ENCODE data around the gene WDR45B. TPM values are rescaled to one million over a fixed set of nuclear protein-coding genes. Genes with fewer than 3 reads are reported as not detected.
"Not testable (repeated sequence)": the region's sequence is repeated elsewhere in the genome, so short reads cannot be mapped to it uniquely, and the experiment has no call there.

Gene WDR45B
- total and polyA plus RNA-seq, 4 donors = 83.8 to 120 (median 102) TPM

- WGBS (ENCODE audit: insufficient coverage) = 91% methylated on average over 17 of the region's 18 CpGs
- Histone ChIP-seq H3K36me3 (ENCODE audit: control insufficient read depth, insufficient read depth, low read length) (peaks cover 45% of the 10 kb centered on the region), H3K27ac (ENCODE audit: low read depth, low read length) (no peak overlapping the region), H3K27me3 (ENCODE audit: control insufficient read depth, insufficient read depth, low read length) (no peaks in the 10 kb centered on the region), H3K9me3 (ENCODE audit: control insufficient read depth, insufficient read depth, low read length) (no peaks in the 10 kb centered on the region), H3K4me1 (ENCODE audit: control insufficient read depth, insufficient read depth, low read length) (no peaks in the 10 kb centered on the region), H3K4me3 (ENCODE audit: low read depth, low read length) (no peak overlapping the region)
- DNase-seq (ENCODE audit: low read depth in 4 of 6, low spot score in 6 of 6) = no peak
Measured at GRCh38 chr17:82577300-82577699, 70.9 kb downstream of the WDR45B start.

GRCh38 chr17:82575581-82576221 is 72.5 kb downstream of the WDR45B start:
- 97% methylated on average over 13 of the region's 52 CpGs for WGBS (ENCODE audit: insufficient coverage)
- DNase-seq (ENCODE audit: low read depth in 4 of 6, low spot score in 6 of 6); H3K4me3 ChIP-seq (ENCODE audit: low read depth, low read length); H3K27ac ChIP-seq (ENCODE audit: low read depth, low read length); H3K9me3 ChIP-seq (ENCODE audit: control insufficient read depth, insufficient read depth, low read length); H3K27me3 ChIP-seq (ENCODE audit: control insufficient read depth, insufficient read depth, low read length); H3K4me1 ChIP-seq (ENCODE audit: control insufficient read depth, insufficient read depth, low read length): not testable (repeated sequence)
- peaks cover 57% of the 10 kb centered on the region for H3K36me3 ChIP-seq (ENCODE audit: control insufficient read depth, insufficient read depth, low read length)

GRCh38 chr17:82574041-82574440 is 74.2 kb downstream of the WDR45B start:
- no peak overlapping the region for H3K27ac ChIP-seq (ENCODE audit: low read depth, low read length)
- no peak overlapping the region for H3K4me3 ChIP-seq (ENCODE audit: low read depth, low read length)
- 79% methylated on average over 5 of the region's 11 CpGs for WGBS (ENCODE audit: insufficient coverage)
- H3K4me1 ChIP-seq (ENCODE audit: control insufficient read depth, insufficient read depth, low read length) = no peaks in the 10 kb centered on the region
- no peaks in the 10 kb centered on the region for H3K9me3 ChIP-seq (ENCODE audit: control insufficient read depth, insufficient read depth, low read length)
- H3K36me3 ChIP-seq (ENCODE audit: control insufficient read depth, insufficient read depth, low read length) = peaks cover 70% of the 10 kb centered on the region
- no peaks in the 10 kb centered on the region for H3K27me3 ChIP-seq (ENCODE audit: control insufficient read depth, insufficient read depth, low read length)
- DNase-seq (ENCODE audit: low read depth in 4 of 6, low spot score in 6 of 6) = peak in 1 of 6 donors; percentile 67

- no peak overlapping the region for H3K27ac ChIP-seq (ENCODE audit: low read depth, low read length)
- DNase-seq (ENCODE audit: low read depth in 4 of 6, low spot score in 6 of 6) = no peak
- WGBS (ENCODE audit: insufficient coverage) = 94% methylated on average over 5 of the region's 6 CpGs
- peaks cover 79% of the 10 kb centered on the region for H3K36me3 ChIP-seq (ENCODE audit: control insufficient read depth, insufficient read depth, low read length)
- no peaks in the 10 kb centered on the region for H3K27me3 ChIP-seq (ENCODE audit: control insufficient read depth, insufficient read depth, low read length)
- H3K4me1 ChIP-seq (ENCODE audit: control insufficient read depth, insufficient read depth, low read length) = no peaks in the 10 kb centered on the region
- no peak overlapping the region for H3K4me3 ChIP-seq (ENCODE audit: low read depth, low read length)
- no peaks in the 10 kb centered on the region for H3K9me3 ChIP-seq (ENCODE audit: control insufficient read depth, insufficient read depth, low read length)
Measured at GRCh38 chr17:82571855-82572254, 76.4 kb downstream of the WDR45B start.

- no peak overlapping the region for H3K4me3 ChIP-seq (ENCODE audit: low read depth, low read length)
- H3K27ac ChIP-seq (ENCODE audit: low read depth, low read length) = no peak overlapping the region
- H3K36me3 ChIP-seq (ENCODE audit: control insufficient read depth, insufficient read depth, low read length) = peaks cover 78% of the 10 kb centered on the region
- H3K27me3 ChIP-seq (ENCODE audit: control insufficient read depth, insufficient read depth, low read length) = no peaks in the 10 kb centered on the region
- DNase-seq (ENCODE audit: low read depth in 4 of 6, low spot score in 6 of 6) = no peak
- H3K4me1 ChIP-seq (ENCODE audit: control insufficient read depth, insufficient read depth, low read length) = no peaks in the 10 kb centered on the region
- H3K9me3 ChIP-seq (ENCODE audit: control insufficient read depth, insufficient read depth, low read length) = no peaks in the 10 kb centered on the region
- WGBS (ENCODE audit: insufficient coverage) = 89% methylated on average over 8 of the region's 9 CpGs
Measured at GRCh38 chr17:82570277-82570676, 78.0 kb downstream of the WDR45B start.

GRCh38 chr17:82569621-82570020 is 78.6 kb downstream of the WDR45B start:
- no peak overlapping the region for H3K4me3 ChIP-seq (ENCODE audit: low read depth, low read length)
- no peaks in the 10 kb centered on the region for H3K27me3 ChIP-seq (ENCODE audit: control insufficient read depth, insufficient read depth, low read length)
- H3K36me3 ChIP-seq (ENCODE audit: control insufficient read depth, insufficient read depth, low read length) = peaks cover 80% of the 10 kb centered on the region
- no peak for DNase-seq (ENCODE audit: low read depth in 4 of 6, low spot score in 6 of 6)
- no peaks in the 10 kb centered on the region for H3K9me3 ChIP-seq (ENCODE audit: control insufficient read depth, insufficient read depth, low read length)
- 93% methylated on average over 5 of the region's 11 CpGs for WGBS (ENCODE audit: insufficient coverage)
- H3K27ac ChIP-seq (ENCODE audit: low read depth, low read length) = no peak overlapping the region
- H3K4me1 ChIP-seq (ENCODE audit: control insufficient read depth, insufficient read depth, low read length) = no peaks in the 10 kb centered on the region

- WGBS (ENCODE audit: insufficient coverage) = 95% methylated on average over 10 of the region's 10 CpGs
- no peaks in the 10 kb centered on the region for H3K9me3 ChIP-seq (ENCODE audit: control insufficient read depth, insufficient read depth, low read length)
- DNase-seq (ENCODE audit: low read depth in 4 of 6, low spot score in 6 of 6) = no peak
- no peak overlapping the region for H3K27ac ChIP-seq (ENCODE audit: low read depth, low read length)
- H3K4me3 ChIP-seq (ENCODE audit: low read depth, low read length) = no peak overlapping the region
- no peaks in the 10 kb centered on the region for H3K4me1 ChIP-seq (ENCODE audit: control insufficient read depth, insufficient read depth, low read length)
- H3K36me3 ChIP-seq (ENCODE audit: control insufficient read depth, insufficient read depth, low read length) = peaks cover 78% of the 10 kb centered on the region
- no peaks in the 10 kb centered on the region for H3K27me3 ChIP-seq (ENCODE audit: control insufficient read depth, insufficient read depth, low read length)
Measured at GRCh38 chr17:82568997-82569393, 79.2 kb downstream of the WDR45B start.

- H3K27ac ChIP-seq (ENCODE audit: low read depth, low read length) = no peak overlapping the region
- peaks cover 67% of the 10 kb centered on the region for H3K36me3 ChIP-seq (ENCODE audit: control insufficient read depth, insufficient read depth, low read length)
- H3K27me3 ChIP-seq (ENCODE audit: control insufficient read depth, insufficient read depth, low read length) = no peaks in the 10 kb centered on the region
- DNase-seq (ENCODE audit: low read depth in 4 of 6, low spot score in 6 of 6) = no peak
- H3K4me3 ChIP-seq (ENCODE audit: low read depth, low read length) = no peak overlapping the region
- WGBS (ENCODE audit: insufficient coverage) = 88% methylated on average over 13 of the region's 15 CpGs
- H3K9me3 ChIP-seq (ENCODE audit: control insufficient read depth, insufficient read depth, low read length) = no peaks in the 10 kb centered on the region
- H3K4me1 ChIP-seq (ENCODE audit: control insufficient read depth, insufficient read depth, low read length) = no peaks in the 10 kb centered on the region
Measured at GRCh38 chr17:82567286-82567685, 81.0 kb downstream of the WDR45B start.

GRCh38 chr17:82566129-82566960 is 81.9 kb downstream of the WDR45B start:
- Histone ChIP-seq H3K36me3 (ENCODE audit: control insufficient read depth, insufficient read depth, low read length) (peaks cover 58% of the 10 kb centered on the region), H3K27me3 (ENCODE audit: control insufficient read depth, insufficient read depth, low read length) (no peaks in the 10 kb centered on the region), H3K27ac (ENCODE audit: low read depth, low read length) (no peak overlapping the region), H3K9me3 (ENCODE audit: control insufficient read depth, insufficient read depth, low read length) (no peaks in the 10 kb centered on the region), H3K4me1 (ENCODE audit: control insufficient read depth, insufficient read depth, low read length) (peaks cover 5% of the 10 kb centered on the region), H3K4me3 (ENCODE audit: low read depth, low read length) (no peak overlapping the region)
- no peak for DNase-seq (ENCODE audit: low read depth in 4 of 6, low spot score in 6 of 6)
- 81% methylated on average over 15 of the region's 18 CpGs for WGBS (ENCODE audit: insufficient coverage)

- Histone ChIP-seq H3K27ac (ENCODE audit: low read depth, low read length) (no peak overlapping the region), H3K36me3 (ENCODE audit: control insufficient read depth, insufficient read depth, low read length) (peaks cover 50% of the 10 kb centered on the region), H3K4me3 (ENCODE audit: low read depth, low read length) (no peak overlapping the region), H3K27me3 (ENCODE audit: control insufficient read depth, insufficient read depth, low read length) (no peaks in the 10 kb centered on the region), H3K4me1 (ENCODE audit: control insufficient read depth, insufficient read depth, low read length) (peaks cover 8% of the 10 kb centered on the region), H3K9me3 (ENCODE audit: control insufficient read depth, insufficient read depth, low read length) (no peaks in the 10 kb centered on the region)
- no peak for DNase-seq (ENCODE audit: low read depth in 4 of 6, low spot score in 6 of 6)
- WGBS (ENCODE audit: insufficient coverage) = no CpG with 5 or more reads among the region's 1 CpG
Measured at GRCh38 chr17:82565551-82565950, 82.7 kb downstream of the WDR45B start.

Data from spinal cord (tissue), 10 donors.